HG02885 (cell line): Measurements from ENCODE around the gene MICAL3.

Experiments
- ATAC-seq: cut with Tn5 transposase; IDR thresholded peaks from one replicate; pipeline ENCODE4 v1.9.1; 2021; ENCODE audit warnings: mild to moderate bottlenecking; ENCODE audit not compliant: unreplicated experiment, poor library complexity

Gene MICAL3

GRCh38 chr22:17753401-17753989, 270.9 kb downstream of the MICAL3 start:
- ATAC-seq, result no peak

GRCh38 chr22:17751596-17751995, 272.8 kb downstream of the MICAL3 start:
- ATAC-seq, result no peak

- no peak for ATAC-seq
Observed at GRCh38 chr22:17749605-17750395, 274.6 kb downstream of the MICAL3 start.

- ATAC-seq, result no peak
Observed at GRCh38 chr22:17748555-17749353, 275.6 kb downstream of the MICAL3 start.

- no peak for ATAC-seq
Observed at GRCh38 chr22:17746916-17747315, 277.4 kb downstream of the MICAL3 start.

- no peak for ATAC-seq
Observed at GRCh38 chr22:17744430-17744829, 279.9 kb downstream of the MICAL3 start.

- ATAC-seq, result no peak
Observed at GRCh38 chr22:17743661-17744411, 280.5 kb downstream of the MICAL3 start.

GRCh38 chr22:17742527-17742902, 281.8 kb downstream of the MICAL3 start:
- ATAC-seq, result peak; percentile 58

GRCh38 chr22:17741866-17742526, 282.4 kb downstream of the MICAL3 start:
- no peak for ATAC-seq

- no peak for ATAC-seq
Observed at GRCh38 chr22:17739196-17739975, 285.0 kb downstream of the MICAL3 start.

- no peak for ATAC-seq
Observed at GRCh38 chr22:17738386-17739128, 285.8 kb downstream of the MICAL3 start.
